Hepatocyte (in vitro differentiated cells): ENCODE data around the gene PSMB2.

ENCODE experiments used
- CTCF ChIP-seq: fragments of 200-600 bp; sonication (generic); IDR thresholded peaks from 2 replicates; pipeline ENCODE4 v1.5.1; 2016; ENCODE audit warnings: antibody characterized with exemption, mild to moderate bottlenecking; ENCODE audit not compliant: poor library complexity
- EZH2 ChIP-seq: fragments of 200-600 bp; sonication (generic); IDR thresholded peaks from 2 replicates; pipeline ENCODE4 v1.6.1; 2016; ENCODE audit warnings: antibody characterized with exemption, mild to moderate bottlenecking, borderline replicate concordance

- TF ChIP-seq CTCF (no peak), EZH2 (no peak)
Measured at GRCh38 chr1:35563166-35563565, 78.2 kb downstream of the PSMB2 start.
